HFF-Myc (cell line): ENCODE measurements around the gene NUP188.

Source experiments
- DNase-seq: peaks from one replicate; pipeline ENCODE4 v3.0.0-alpha.2; 2011; ENCODE audit warnings: low read depth; ENCODE audit errors: extremely low read depth
- H3K4me3 ChIP-seq: replicated peaks from 2 replicates; pipeline ENCODE4 v1.5.1; 2011; ENCODE audit warnings: low read depth, mild to moderate bottlenecking, control low read depth, low read length
- TF ChIP-seq, protein P1 (sequence below): IDR thresholded peaks from 2 replicates; pipeline ENCODE4 v1.5.1; 2012; ENCODE audit warnings: mild to moderate bottlenecking, low read depth, low read length, control low read depth; ENCODE audit errors: missing control alignments

Gene NUP188

DNA sequence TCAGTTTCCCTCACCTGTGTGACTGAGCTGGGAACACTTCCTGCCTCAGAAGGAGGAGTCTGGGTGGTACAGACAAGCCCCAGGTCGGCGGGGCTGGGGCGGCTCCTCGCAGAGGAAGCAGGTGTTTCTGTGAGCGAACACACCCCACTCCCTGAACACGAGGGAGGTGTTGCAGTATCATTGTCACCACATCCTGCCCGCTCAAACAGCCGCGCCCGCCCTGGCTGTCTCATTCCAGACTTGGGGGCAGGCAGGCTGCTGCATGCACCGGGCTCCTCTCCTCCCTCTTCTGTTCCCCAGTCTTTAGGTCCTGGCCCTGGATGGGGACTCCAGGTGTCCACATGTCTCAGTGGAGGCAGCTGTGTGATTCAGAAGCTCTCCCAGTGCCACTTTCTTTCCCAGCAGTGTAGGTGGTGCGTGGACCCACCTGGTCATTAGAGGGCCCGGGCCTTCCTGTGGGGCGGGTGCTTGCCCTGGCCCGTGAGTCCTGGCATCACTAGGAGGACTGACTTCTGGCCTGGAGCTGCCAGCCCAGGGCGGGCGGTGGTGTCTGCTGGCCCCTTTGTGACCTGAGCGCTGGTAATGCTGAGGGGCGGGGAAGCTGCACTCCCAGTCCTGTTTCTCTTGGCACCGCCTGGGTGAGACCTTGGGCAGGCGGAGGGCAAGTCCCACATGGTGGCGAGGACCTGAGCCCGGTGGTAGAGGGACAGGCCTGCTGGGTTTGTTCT lies 45.0 kb upstream of the NUP188 start:
- no peak overlapping the region for H3K4me3 ChIP-seq
- no peak for DNase-seq
- TF ChIP-seq, protein P1, sequence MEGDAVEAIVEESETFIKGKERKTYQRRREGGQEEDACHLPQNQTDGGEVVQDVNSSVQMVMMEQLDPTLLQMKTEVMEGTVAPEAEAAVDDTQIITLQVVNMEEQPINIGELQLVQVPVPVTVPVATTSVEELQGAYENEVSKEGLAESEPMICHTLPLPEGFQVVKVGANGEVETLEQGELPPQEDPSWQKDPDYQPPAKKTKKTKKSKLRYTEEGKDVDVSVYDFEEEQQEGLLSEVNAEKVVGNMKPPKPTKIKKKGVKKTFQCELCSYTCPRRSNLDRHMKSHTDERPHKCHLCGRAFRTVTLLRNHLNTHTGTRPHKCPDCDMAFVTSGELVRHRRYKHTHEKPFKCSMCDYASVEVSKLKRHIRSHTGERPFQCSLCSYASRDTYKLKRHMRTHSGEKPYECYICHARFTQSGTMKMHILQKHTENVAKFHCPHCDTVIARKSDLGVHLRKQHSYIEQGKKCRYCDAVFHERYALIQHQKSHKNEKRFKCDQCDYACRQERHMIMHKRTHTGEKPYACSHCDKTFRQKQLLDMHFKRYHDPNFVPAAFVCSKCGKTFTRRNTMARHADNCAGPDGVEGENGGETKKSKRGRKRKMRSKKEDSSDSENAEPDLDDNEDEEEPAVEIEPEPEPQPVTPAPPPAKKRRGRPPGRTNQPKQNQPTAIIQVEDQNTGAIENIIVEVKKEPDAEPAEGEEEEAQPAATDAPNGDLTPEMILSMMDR = no peak

DNA sequence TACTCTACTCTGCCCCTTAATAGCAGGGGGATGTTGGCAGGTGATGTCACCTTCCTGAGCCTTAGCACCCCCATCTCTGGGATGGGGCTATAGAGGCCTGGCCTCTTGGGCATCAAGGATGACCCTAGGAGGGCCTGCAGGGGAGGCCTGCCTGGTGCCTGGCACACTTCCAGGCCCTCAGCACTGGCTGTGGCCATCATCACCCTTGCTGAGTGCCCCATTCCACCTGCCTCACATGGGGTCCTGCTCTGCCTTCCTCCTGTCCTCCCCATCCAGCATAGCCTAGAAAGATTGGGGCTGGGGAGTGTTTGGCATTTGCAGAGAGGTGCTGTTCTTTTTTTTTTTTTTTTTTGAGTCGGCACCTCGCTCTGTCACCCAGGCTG lies 44.4 kb upstream of the NUP188 start:
- no peak overlapping the region for H3K4me3 ChIP-seq
- no peak for DNase-seq
- TF ChIP-seq, protein P1 = no peak

DNA sequence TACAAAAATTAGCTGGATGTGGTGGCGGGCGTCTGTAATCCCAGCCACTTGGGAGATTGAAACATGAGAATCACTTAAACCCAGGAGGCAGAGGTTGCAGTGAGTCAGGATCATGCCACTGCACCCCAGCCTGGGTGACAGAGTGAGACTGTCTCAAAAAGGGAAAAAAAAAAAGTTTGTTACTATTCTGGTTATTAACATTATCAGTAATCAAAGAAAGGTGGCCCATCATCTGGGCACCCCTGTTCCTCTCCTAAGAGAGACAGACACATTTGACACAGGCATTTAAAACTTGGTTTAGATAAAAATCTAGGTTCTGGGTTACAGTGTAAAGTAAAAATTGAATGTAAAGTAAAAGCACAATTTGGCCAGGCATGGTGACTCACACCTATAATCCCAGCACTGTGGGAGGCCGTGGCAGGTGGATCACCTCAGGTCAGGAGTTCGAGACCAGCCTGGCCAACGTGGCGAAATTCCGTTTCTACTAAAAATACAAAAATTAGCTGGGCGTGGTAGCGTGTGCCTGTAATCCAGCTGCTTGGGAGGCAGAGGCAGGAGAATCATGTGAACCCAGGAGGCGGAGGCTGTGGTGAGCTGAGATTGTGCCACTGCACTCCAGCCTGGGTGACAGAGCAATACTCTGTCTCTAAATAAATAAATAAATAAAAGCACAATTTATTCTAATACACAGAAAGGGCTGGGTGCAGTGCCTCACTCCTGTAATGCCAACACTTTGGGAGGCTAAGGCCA lies 43.5 kb upstream of the NUP188 start:
- DNase-seq = no peak
- TF ChIP-seq, protein P1 = no peak
- H3K4me3 ChIP-seq = no peak overlapping the region

DNA sequence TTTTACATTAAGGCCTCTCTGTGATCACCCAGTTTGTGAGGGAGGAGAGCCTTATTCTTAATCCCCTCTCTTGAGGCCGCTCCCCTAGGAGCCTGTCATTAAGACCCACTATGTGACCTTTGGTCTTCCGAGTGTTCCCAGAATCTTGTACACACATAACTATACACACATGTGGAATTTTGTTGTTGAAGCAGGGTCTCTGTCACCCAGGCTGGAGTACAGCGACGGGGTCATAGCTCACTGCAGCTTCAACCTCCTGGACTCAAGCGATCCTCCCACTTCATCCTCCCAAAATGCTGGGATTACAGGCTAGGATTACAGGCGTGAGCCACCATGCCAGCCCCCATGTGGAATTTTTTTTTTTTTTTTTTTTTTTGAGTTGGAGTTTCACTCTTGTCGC lies 41.5 kb upstream of the NUP188 start:
- TF ChIP-seq, protein P1 = no peak
- H3K4me3 ChIP-seq = no peak overlapping the region
- DNase-seq = no peak

DNA sequence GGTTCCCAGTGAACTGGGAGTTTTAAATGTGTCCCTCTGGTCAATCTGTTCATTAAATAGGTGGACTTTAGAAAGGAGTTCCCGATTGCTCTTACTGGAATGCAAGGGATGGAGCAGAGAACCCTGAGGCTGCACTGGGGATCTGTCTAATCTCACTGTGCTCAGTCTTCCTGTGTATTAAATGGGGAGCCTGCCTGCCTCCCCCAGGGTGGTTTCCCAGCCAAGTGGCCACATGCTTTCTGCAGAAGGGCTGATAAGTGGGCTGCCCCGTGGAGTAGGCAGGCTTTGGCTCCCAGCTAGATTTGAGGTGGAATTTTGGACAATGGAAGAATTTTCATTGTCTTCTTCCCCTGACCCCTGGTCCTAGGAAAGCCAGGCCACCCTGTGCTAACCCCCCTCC lies 40.8 kb upstream of the NUP188 start:
- TF ChIP-seq, protein P1 = no peak
- DNase-seq = no peak
- H3K4me3 ChIP-seq = no peak overlapping the region

DNA sequence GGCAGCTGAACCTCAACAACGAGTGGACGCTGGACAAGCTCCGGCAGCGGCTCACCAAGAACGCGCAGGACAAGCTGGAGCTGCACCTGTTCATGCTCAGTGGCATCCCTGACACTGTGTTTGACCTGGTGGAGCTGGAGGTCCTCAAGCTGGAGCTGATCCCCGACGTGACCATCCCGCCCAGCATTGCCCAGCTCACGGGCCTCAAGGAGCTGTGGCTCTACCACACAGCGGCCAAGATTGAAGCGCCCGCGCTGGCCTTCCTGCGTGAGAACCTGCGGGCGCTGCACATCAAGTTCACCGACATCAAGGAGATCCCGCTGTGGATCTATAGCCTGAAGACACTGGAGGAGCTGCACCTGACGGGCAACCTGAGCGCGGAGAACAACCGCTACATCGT lies 39.1 kb upstream of the NUP188 start:
- DNase-seq = no peak
- H3K4me3 ChIP-seq = no peak overlapping the region
- TF ChIP-seq, protein P1 = no peak

DNA sequence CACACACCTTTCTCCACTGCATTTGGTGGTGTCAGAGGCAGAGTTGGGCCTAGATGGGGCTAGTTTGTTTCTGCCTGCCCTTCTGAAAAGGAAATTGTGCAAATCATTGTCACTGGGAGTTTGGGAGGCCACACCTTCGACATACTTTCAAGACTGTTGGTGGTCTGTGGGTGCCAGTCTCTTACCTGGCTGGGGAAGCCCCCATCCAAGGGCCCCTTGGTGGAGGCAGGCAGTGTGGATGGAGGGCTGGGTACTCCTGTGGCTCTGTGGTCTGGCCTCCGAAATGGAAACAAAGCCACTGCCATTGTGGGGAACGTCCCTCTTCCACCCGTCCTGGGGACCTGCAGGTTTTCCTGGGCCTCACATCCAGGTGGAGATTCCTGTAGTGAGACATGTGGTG lies 37.6 kb upstream of the NUP188 start:
- no peak overlapping the region for H3K4me3 ChIP-seq
- TF ChIP-seq, protein P1 = no peak
- DNase-seq = no peak
